Left cardiac atrium (tissue), 4 donors: ENCODE measurements around the gene PSAP. TPM values are rescaled to one million over a fixed set of nuclear protein-coding genes. Genes with fewer than 3 reads are reported as not detected.

Source experiments
- ATAC-seq, 2 donors: fragments of 200-7000 bp; cut with Tn5 transposase; one replicate each; pipeline ENCODE4 v1.9.1; 2020; ENCODE audit warnings: mild to moderate bottlenecking in 2 of 2, moderate library complexity in 2 of 2
- DNase-seq: peaks from one replicate; pipeline ENCODE4 v3.0.0-alpha.2; 2020
- intact Hi-C, 2 donors: fragments of 100-400 bp; cut with DNase I; formaldehyde crosslinking; loops; one replicate each; pipeline versions ENCODE4 v1.14.1 to v1.15.1; 2022 to 2023
- total RNA-seq, 2 donors: library from RNA; stranded (reverse); fragmentation: NEBNext Ultra II Directional; extraction: Animal tissue kit (Norgen Biotek cat#: 25700); gene quantifications; one replicate each; pipeline ENCODE4 v1.2.1, GENCODE V29; 2021
- donor health status: DM: no; HTN: yes; CAD: no.
- donor health status: DM: no; HTN: yes; CAD: no; lungs with severe emphysema.
- donor health status: DM: yes; HTN: yes; CAD: no.
- donor health status: Dilated cardiomyopathy.

The PSAP gene
- total RNA-seq, 2 donors from 2014 or later, result 1,413 to 1,441 TPM

DNA sequence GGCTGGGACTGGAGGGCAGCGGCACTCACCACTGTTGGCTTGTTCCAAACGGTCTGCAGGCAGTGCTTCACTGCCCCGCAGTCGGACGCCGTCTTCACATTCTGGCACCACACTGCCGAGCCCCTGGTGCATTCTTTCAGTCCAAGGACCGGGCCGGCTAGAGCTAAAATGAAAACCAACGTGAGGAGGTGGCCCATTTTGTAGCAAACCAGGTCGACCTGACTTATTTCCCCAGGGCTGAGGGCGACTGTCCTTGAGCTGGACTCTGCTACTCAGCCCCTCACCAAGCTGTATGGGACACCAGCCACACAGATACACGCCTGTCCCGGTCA lies 16.7 kb downstream of the PSAP start:
- DNase-seq (no peak), ATAC-seq (no peak)
- intact Hi-C loops, result loop anchor here in 1 of 2 donors (10.0 kb wide), 1 partner anchor 60 kb away; no protein-coding TSS in a partner anchor

GRCh38 chr10:71833451-71834342 lies 17.4 kb downstream of the PSAP start:
- no peak for ATAC-seq
- intact Hi-C loops, result loop anchor here in 1 of 2 donors (10.0 kb wide), 1 partner anchor 61 kb away; no protein-coding TSS in a partner anchor
- no peak for DNase-seq

DNA sequence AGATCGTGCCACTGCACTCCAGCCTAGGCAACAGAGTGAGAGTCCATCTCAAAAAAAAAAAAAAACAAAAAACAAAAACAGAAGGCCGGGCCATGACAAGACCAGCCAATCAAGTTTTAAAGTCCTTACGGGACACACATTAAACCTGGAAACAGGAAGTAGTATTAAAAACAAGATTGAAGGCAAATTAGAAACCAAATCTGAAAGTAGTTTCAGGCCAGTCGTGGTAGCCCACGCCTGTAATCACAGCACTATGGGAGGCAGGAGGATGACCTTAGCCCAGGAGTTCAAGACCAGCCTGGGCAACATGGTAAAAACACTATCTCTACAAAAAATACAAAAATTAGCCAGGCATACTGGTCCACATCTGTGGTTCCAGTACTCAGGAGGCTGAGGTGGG lies 18.1 kb downstream of the PSAP start:
- intact Hi-C loops, result loop anchor here in 1 of 2 donors (10.0 kb wide), 1 partner anchor 62 kb away; no protein-coding TSS in a partner anchor

GRCh38 chr10:71831646-71832552 lies 19.2 kb downstream of the PSAP start:
- DNase-seq (no peak), ATAC-seq (no peak)
- intact Hi-C loops, result loop anchor here in 1 of 2 donors (10.0 kb wide), 1 partner anchor 63 kb away; no protein-coding TSS in a partner anchor

More for the DNA sequence above, 18.1 kb downstream of the PSAP start:
- no peak for DNase-seq
- no peak for ATAC-seq

- intact Hi-C loops, result loop anchor here in 1 of 2 donors (10.0 kb wide), 1 partner anchor 64 kb away; no protein-coding TSS in a partner anchor
- DNase-seq (no peak), ATAC-seq (no peak)
Observed at GRCh38 chr10:71830726-71831125, 20.3 kb downstream of the PSAP start.

- intact Hi-C loops, result loop anchor here (10.0 kb wide), 2 partner anchors 65 to 515 kb away; partner anchors contain the start of gene SLC29A3 (in 1 of the 2)
- DNase-seq (no peak), ATAC-seq (no peak)
Observed at GRCh38 chr10:71829896-71830295, 21.2 kb downstream of the PSAP start.

DNA sequence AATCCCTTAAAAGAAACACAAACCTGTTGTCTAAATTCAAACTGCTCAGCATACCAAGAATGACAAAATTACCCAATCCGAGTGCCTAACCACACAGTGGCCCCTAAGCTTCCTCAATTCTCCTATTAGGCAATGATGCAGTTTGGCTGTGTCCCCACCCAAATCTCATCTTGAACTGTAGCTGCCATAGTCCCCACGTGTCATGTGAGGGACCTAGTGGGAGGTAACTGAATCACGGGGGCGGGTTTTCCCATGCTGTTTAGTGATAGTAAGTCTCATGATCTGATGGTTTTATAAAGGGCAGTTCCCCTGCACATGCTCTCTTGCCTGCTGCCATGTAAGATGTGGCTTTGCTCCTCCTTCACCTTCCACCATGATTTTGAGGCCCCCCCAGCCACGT lies 21.9 kb downstream of the PSAP start:
- DNase-seq, result peak; percentile 64
- peak; percentile 44 to 61 for ATAC-seq

DNA sequence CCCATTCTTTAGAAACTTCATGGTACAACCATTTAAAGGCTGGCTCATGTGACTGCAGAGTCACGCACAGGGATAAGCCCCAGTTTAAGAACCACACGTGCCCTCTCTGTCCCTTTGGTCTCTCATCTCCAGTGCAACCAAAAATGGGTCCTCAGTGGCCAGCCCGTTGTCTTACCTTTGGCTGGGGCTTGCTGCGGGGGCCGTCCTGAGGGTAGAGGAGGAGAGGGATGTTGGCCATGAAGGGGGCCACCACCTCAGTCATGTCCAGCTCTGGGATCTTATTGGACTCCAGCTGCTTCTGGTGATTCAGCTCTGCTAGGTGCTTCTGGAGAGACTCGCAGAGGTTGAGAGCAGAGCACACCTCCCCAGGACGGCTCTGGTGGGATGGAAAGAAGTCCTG lies 22.3 kb downstream of the PSAP start:
- intact Hi-C loops, result loop anchor here in 1 of 2 donors (10.0 kb wide), 1 partner anchor 514 kb away; the partner anchor contains the start of gene SLC29A3
- ATAC-seq (no peak), DNase-seq (no peak)

More for the DNA sequence above, 21.9 kb downstream of the PSAP start:
- intact Hi-C loops, result loop anchor here in 1 of 2 donors (10.0 kb wide), 1 partner anchor 514 kb away; the partner anchor contains the start of gene SLC29A3

DNA sequence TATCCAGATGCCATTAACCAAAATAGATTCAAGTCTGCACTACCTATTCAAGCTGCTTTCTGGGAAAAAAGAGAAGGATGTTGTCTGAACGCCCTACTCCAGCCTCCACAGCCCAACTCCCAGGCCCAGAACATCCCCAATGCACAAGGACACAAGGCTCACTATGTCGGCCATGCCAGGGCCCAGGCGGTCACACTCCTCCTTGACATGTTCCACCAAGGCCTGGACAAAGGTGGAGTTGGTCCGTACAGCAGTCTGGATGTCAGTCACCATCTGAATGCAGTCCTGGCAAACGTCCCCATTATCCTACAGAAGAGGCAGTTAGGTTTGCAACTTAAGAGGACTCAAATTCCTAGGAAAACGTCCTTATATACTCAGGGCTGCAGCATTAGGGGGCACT lies 23.2 kb downstream of the PSAP start:
- DNase-seq (no peak), ATAC-seq (no peak)
- intact Hi-C loops, result loop anchor here in 1 of 2 donors (10.0 kb wide), 1 partner anchor 513 kb away; the partner anchor contains the start of gene SLC29A3

DNA sequence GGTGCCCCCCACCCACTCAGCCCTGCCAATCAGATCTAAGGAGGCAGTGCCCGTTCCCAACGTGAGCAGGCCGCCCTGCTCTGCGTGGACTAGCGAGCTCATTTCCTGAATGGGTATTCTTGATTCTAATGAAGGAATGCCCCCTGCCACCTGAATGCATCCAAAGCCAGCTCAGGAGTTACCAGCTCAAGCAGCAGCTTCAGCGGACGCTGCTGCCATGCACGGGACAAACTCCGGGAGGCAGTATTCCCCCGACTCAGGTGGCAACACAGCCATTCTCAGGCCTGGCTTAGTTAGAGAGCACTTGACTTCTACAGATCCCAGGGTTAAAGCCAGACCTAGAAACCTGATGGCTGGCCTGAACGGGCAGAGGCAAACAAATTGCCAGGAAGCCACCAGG lies 25.8 kb downstream of the PSAP start:
- ATAC-seq, result no peak
- no peak for DNase-seq
- intact Hi-C loops, result loop anchor here in 1 of 2 donors (10.0 kb wide), 1 partner anchor 510 kb away; the partner anchor contains the start of gene SLC29A3

DNA sequence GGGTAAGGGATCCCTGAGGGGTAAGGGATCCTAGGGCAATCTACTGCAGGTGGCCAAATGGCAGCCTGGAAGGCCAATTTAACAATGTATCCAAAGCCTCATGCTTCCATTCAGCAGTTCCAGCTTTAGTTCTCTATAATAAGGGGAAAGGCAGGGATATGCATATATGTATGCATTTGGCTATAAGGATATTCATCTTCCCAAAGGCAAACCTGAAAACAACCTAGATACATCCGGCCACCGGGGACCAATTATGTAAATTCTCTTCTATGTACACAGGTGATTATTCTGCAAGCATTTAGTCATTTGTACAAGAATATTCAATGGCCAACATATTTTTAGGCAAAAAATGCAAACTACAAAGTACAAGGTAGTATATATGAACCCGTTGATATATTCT lies 26.7 kb downstream of the PSAP start:
- ATAC-seq, result no peak
- intact Hi-C loops, result loop anchor here in 1 of 2 donors (10.0 kb wide), 1 partner anchor 510 kb away; the partner anchor contains the start of gene SLC29A3

GRCh38 chr10:71823356-71823755 lies 27.7 kb downstream of the PSAP start:
- no peak for DNase-seq
- ATAC-seq, result no peak
- intact Hi-C loops, result loop anchor here in 1 of 2 donors (10.0 kb wide), 1 partner anchor 509 kb away; the partner anchor contains the start of gene SLC29A3

More for the DNA sequence above, 26.7 kb downstream of the PSAP start:
- DNase-seq, result no peak

GRCh38 chr10:71821909-71822763 lies 28.9 kb downstream of the PSAP start:
- intact Hi-C loops, result loop anchor here in 1 of 2 donors (10.0 kb wide), 1 partner anchor 507 kb away; the partner anchor contains the start of gene SLC29A3
- ATAC-seq (no peak), DNase-seq (no peak)

- no peak for DNase-seq
- intact Hi-C loops, result loop anchor here in 1 of 2 donors (10.0 kb wide), 1 partner anchor 506 kb away; the partner anchor contains the start of gene SLC29A3
- no peak for ATAC-seq
Observed at GRCh38 chr10:71820966-71821365, 30.1 kb downstream of the PSAP start.

DNA sequence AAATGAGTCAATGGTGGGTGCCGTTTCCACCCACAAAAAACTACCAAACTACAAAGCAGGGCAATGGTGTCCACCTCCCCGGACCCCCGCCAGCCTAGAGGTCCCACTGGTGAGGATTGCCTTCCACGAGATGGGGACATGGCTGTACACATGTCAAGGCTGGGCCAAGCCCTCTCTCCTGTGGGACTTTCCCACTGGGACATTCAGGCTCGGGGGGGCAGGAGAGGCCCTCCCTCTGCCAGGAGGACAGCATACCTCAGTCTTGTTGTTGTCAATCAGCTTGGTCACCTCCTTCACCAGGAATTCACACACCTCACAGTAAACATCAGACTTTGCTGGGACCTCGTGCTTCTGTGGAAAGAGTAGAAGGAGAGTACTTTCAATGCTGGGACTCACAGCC lies 31.1 kb downstream of the PSAP start:
- intact Hi-C loops, result loop anchor here (10.0 kb wide), 2 partner anchors 425 to 505 kb away; partner anchors contain the start of genes CDH23 (in 2 of the 2) and SLC29A3 (in 1 of the 2)
- no peak for DNase-seq
- no peak for ATAC-seq

- no peak for DNase-seq
- no peak for ATAC-seq
- intact Hi-C loops, result loop anchor here (10.0 kb wide), 1 partner anchor 425 kb away; the partner anchor contains the start of gene CDH23 (in 2 of the 2)
Observed at GRCh38 chr10:71819441-71819861, 31.6 kb downstream of the PSAP start.

DNA sequence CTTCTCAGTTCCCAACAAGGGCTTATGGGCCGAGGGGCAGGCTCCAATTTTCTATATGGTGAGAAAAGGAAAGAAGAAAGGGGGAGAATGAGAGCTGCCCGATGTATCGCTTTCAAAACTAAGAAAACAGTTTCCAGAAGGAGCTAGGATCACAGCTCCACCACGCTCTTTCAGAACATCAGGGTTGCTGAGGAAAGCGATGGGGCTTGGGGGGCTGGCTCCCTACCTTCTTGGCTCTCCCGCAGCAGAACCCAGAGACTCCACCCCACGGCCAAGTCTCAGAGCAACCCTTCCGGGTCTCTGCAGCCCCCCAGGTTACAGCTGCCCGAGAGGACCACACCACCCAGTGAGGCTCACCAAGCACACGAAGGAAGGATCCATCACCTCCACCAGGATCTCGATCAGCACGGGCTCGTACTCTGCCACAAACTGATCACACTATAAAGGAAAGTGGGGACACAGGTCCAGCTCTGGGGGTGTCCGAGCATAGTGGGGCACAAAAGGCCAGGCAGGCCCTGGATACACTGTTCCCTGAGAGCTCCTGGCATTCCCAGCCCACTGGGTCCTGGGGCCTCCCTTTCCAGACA lies 32.3 kb downstream of the PSAP start:
- intact Hi-C loops, result loop anchor here (10.0 kb wide), 1 partner anchor 424 kb away; the partner anchor contains the start of gene CDH23 (in 2 of the 2)
- ATAC-seq (no peak), DNase-seq (no peak)
